ENCODE results near the gene SPATA3. TPM values are rescaled to one million over a fixed set of nuclear protein-coding genes. Genes with fewer than 3 reads are reported as not detected.

SPATA3 gene
- total and polyA plus RNA-seq, 2 of the 13 experiments (the other 11 are each of a cell fraction or from before 2014, with no cell fraction given): not detected

DNA sequence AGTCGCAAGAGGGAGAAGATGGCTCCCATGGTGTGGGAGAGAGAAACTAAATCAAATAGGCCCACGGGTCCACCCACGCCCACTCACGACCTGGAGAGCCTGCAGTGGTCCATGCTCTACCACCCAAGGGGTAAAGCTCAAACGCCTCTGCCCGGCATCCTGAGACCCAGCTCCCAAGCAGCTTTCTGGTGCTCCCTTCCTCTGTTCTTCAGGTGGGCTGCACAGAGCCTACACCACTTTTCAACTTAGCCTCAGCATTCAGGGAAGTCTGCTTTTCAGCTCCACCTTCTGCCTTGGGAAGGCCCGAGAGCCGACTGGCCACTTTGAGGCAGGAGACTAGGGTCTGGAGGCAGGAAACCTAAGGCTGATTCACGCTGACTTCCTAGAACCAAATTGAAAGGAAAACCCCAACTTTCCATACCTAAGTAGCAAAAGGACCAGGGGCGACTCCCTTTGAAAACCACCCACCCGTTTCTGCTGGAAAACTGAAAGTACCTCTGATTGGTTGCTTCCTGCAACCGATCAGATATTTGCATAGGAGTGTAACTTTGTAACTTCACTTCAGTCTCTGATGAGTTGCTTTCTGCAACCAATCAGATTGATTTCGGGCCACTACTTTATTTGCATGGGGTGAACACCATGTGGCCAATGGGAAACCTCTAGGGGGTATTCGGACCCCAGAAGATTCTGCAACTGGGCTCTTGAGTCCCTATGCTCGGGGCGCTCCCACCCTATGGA lies 26.8 kb upstream of the SPATA3 start (continued):
- no peak for TF ChIP-seq NR3C1 (CRISPR knock-in tag; IDR thresholded peaks at IDR 0.05)
- TF ChIP-seq, protein P1, sequence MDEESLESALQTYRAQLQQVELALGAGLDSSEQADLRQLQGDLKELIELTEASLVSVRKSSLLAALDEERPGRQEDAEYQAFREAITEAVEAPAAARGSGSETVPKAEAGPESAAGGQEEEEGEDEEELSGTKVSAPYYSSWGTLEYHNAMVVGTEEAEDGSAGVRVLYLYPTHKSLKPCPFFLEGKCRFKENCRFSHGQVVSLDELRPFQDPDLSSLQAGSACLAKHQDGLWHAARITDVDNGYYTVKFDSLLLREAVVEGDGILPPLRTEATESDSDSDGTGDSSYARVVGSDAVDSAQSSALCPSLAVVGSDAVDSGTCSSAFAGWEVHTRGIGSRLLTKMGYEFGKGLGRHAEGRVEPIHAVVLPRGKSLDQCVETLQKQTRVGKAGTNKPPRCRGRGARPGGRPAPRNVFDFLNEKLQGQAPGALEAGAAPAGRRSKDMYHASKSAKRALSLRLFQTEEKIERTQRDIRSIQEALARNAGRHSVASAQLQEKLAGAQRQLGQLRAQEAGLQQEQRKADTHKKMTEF (CRISPR knock-in tag; IDR thresholded peaks at IDR 0.05): no peak
- no peak for TF ChIP-seq ZNF17 (CRISPR knock-in tag; IDR thresholded peaks at IDR 0.05)
- no peak for TF ChIP-seq NFATC3 (CRISPR knock-in tag; IDR thresholded peaks at IDR 0.05)
- TF ChIP-seq ZNF235 (CRISPR knock-in tag; IDR thresholded peaks at IDR 0.05; ENCODE audit: borderline replicate concordance): no peak
- TF ChIP-seq ZNF468 (CRISPR knock-in tag; IDR thresholded peaks at IDR 0.05): no peak
- TF ChIP-seq ZNF746 (CRISPR knock-in tag; IDR thresholded peaks at IDR 0.05): no peak
- TF ChIP-seq, protein P2, sequence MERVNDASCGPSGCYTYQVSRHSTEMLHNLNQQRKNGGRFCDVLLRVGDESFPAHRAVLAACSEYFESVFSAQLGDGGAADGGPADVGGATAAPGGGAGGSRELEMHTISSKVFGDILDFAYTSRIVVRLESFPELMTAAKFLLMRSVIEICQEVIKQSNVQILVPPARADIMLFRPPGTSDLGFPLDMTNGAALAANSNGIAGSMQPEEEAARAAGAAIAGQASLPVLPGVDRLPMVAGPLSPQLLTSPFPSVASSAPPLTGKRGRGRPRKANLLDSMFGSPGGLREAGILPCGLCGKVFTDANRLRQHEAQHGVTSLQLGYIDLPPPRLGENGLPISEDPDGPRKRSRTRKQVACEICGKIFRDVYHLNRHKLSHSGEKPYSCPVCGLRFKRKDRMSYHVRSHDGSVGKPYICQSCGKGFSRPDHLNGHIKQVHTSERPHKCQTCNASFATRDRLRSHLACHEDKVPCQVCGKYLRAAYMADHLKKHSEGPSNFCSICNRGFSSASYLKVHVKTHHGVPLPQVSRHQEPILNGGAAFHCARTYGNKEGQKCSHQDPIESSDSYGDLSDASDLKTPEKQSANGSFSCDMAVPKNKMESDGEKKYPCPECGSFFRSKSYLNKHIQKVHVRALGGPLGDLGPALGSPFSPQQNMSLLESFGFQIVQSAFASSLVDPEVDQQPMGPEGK (CRISPR knock-in tag; IDR thresholded peaks at IDR 0.05): no peak
- no peak for TF ChIP-seq ZFP36L1 (CRISPR knock-in tag; IDR thresholded peaks at IDR 0.05)
- peak; percentile 34; the same call in 1 of the 2 replicates for TF ChIP-seq SALL1 (CRISPR knock-in tag; IDR thresholded peaks at IDR 0.05)
- TF ChIP-seq HOXA7 (CRISPR knock-in tag; IDR thresholded peaks at IDR 0.05): 0 out of 2 replicates have a peak, but pooled peaks have one; percentile 16
- TF ChIP-seq, protein P3, sequence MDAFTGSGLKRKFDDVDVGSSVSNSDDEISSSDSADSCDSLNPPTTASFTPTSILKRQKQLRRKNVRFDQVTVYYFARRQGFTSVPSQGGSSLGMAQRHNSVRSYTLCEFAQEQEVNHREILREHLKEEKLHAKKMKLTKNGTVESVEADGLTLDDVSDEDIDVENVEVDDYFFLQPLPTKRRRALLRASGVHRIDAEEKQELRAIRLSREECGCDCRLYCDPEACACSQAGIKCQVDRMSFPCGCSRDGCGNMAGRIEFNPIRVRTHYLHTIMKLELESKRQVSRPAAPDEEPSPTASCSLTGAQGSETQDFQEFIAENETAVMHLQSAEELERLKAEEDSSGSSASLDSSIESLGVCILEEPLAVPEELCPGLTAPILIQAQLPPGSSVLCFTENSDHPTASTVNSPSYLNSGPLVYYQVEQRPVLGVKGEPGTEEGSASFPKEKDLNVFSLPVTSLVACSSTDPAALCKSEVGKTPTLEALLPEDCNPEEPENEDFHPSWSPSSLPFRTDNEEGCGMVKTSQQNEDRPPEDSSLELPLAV (CRISPR knock-in tag; conservative IDR thresholded peaks at IDR 0.05; ENCODE audit: low read depth): no peak
- no peak for TF ChIP-seq MLLT10 (CRISPR knock-in tag; IDR thresholded peaks at IDR 0.05)
- no peak for TF ChIP-seq ZNF44 (CRISPR knock-in tag; IDR thresholded peaks at IDR 0.05)
- no peak for TF ChIP-seq PPARG (CRISPR knock-in tag; conservative IDR thresholded peaks at IDR 0.05)
- TF ChIP-seq, protein P4, sequence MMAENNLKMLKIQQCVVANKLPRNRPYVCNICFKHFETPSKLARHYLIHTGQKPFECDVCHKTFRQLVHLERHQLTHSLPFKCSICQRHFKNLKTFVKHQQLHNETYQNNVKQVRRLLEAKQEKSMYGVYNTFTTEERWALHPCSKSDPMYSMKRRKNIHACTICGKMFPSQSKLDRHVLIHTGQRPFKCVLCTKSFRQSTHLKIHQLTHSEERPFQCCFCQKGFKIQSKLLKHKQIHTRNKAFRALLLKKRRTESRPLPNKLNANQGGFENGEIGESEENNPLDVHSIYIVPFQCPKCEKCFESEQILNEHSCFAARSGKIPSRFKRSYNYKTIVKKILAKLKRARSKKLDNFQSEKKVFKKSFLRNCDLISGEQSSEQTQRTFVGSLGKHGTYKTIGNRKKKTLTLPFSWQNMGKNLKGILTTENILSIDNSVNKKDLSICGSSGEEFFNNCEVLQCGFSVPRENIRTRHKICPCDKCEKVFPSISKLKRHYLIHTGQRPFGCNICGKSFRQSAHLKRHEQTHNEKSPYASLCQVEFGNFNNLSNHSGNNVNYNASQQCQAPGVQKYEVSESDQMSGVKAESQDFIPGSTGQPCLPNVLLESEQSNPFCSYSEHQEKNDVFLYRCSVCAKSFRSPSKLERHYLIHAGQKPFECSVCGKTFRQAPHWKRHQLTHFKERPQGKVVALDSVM (CRISPR knock-in tag; IDR thresholded peaks at IDR 0.05): no peak
- peak; percentile 70; the same call in 1 of the 2 replicates for TF ChIP-seq ZNF234 (CRISPR knock-in tag; conservative IDR thresholded peaks at IDR 0.05)
- no peak for TF ChIP-seq ZFP82 (CRISPR knock-in tag; IDR thresholded peaks at IDR 0.05; ENCODE audit: borderline replicate concordance)
- no peak for TF ChIP-seq ZNF572 (CRISPR knock-in tag; IDR thresholded peaks at IDR 0.05)
- TF ChIP-seq MYNN (CRISPR knock-in tag; IDR thresholded peaks at IDR 0.05; ENCODE audit: low read depth): 0 out of 2 replicates have a peak, but pooled peaks have one; percentile 31
- TF ChIP-seq ZBTB20 (CRISPR knock-in tag; IDR thresholded peaks at IDR 0.05; ENCODE audit: borderline replicate concordance, low read depth): no peak
